ENCODE measurements around the gene GASK1A. TPM values are rescaled to one million over a fixed set of nuclear protein-coding genes. Genes with fewer than 3 reads are reported as not detected.
"Not testable (repeated sequence)": the region's sequence is repeated elsewhere in the genome, so short reads cannot be mapped to it uniquely, and the experiment has no call there.

The GASK1A gene
- total RNA-seq, 1 donor from 2014 or later = not detected

DNA sequence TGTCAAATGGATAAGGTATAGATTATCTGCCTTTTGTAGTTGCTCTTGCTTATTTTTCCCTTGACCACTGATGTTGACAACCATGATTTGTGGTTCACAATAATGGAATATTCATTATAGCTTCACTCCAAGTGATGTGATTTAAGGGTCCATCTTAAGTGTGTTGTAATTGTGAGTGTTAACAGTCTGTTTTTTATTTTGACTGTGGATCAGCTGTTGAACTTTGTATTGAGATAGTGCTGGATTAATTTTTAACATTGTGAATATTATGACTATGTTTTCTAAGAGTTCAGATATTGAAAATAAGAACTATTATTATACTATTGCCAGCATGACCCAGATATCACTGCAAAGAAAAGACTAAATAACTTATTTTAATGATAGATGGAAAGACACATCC is 8.6 kb upstream of the GASK1A start:
- no peak overlapping the region for H3K4me3 Mint-ChIP-seq (ENCODE audit: unreplicated experiment)
- no peaks in the 10 kb centered on the region for H3K4me1 Mint-ChIP-seq (ENCODE audit: unreplicated experiment)
- TF ChIP-seq, protein P1, sequence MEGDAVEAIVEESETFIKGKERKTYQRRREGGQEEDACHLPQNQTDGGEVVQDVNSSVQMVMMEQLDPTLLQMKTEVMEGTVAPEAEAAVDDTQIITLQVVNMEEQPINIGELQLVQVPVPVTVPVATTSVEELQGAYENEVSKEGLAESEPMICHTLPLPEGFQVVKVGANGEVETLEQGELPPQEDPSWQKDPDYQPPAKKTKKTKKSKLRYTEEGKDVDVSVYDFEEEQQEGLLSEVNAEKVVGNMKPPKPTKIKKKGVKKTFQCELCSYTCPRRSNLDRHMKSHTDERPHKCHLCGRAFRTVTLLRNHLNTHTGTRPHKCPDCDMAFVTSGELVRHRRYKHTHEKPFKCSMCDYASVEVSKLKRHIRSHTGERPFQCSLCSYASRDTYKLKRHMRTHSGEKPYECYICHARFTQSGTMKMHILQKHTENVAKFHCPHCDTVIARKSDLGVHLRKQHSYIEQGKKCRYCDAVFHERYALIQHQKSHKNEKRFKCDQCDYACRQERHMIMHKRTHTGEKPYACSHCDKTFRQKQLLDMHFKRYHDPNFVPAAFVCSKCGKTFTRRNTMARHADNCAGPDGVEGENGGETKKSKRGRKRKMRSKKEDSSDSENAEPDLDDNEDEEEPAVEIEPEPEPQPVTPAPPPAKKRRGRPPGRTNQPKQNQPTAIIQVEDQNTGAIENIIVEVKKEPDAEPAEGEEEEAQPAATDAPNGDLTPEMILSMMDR (IDR thresholded peaks at IDR 0.05) = no peak
- no peak for DNase-seq (ENCODE audit: extremely low spot score, unreplicated experiment)
- H3K36me3 Mint-ChIP-seq (ENCODE audit: unreplicated experiment) = no peaks in the 10 kb centered on the region
- peaks cover 15% of the 10 kb centered on the region for H3K27me3 Mint-ChIP-seq (ENCODE audit: unreplicated experiment)
- no peak overlapping the region for H3K27ac Mint-ChIP-seq (ENCODE audit: unreplicated experiment)
- H3K9me3 Mint-ChIP-seq (ENCODE audit: unreplicated experiment) = peaks cover 10% of the 10 kb centered on the region

DNA sequence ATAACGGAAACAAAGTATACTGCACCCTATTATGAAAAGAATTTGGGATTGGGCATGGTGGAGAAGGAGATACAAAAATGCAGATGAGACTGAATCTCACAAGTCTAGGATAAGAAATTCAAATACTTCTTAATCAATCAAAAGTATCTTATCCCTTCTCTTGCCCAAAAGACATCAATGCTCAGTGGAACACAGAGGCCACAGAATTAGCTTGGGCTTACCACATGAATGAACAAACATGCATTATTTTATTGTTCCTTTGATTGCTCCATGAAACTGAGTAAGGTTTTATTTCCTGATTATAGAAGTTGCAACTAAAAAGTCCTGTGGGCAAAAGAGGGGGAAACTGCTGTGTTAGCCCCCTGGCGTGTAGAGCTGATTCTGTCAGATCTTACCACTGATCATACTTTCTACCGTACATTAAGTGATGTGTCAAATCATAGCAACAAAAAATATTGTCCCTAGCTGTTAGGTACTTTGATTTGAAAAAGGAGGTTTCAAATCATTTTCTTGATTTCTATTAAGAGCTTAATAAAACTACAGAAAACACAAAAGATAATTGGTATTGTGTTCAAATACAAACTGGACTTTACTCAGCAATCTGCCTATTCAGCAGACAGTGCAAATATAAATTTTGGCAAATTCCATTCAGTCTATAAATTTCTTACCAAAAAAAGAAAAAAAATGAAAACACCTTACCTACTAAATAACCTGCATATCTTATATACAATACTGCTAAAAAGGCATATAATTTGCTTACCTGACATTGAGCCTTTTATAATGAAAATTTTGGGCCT is 7.9 kb upstream of the GASK1A start:
- TF ChIP-seq, protein P1 (IDR thresholded peaks at IDR 0.05) = no peak
- Mint-ChIP-seq H3K27ac (ENCODE audit: unreplicated experiment) (no peak overlapping the region), H3K36me3 (ENCODE audit: unreplicated experiment) (no peaks in the 10 kb centered on the region), H3K9me3 (ENCODE audit: unreplicated experiment) (peaks cover 14% of the 10 kb centered on the region), H3K27me3 (ENCODE audit: unreplicated experiment) (peaks cover 15% of the 10 kb centered on the region), H3K4me3 (ENCODE audit: unreplicated experiment) (no peak overlapping the region), H3K4me1 (ENCODE audit: unreplicated experiment) (no peaks in the 10 kb centered on the region)
- no peak for DNase-seq (ENCODE audit: extremely low spot score, unreplicated experiment)

DNA sequence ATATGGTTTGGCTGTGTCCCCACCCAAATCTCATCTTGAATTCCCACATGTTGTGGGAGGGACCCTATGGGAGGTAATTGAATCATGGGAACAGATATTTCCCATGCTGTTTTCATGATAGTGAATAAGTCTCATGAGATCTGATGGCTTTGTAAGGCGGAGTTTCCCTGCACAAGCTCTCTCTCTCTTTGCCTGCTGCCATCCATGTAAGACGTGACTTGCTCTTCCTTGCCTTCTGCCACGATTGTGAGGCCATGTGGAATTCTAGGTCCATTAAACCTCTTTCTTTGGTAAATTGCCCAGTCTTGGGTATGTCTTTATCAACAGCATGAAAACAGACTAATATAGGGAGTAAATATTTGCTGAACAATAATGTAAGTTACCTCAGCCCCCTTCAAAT is 4.2 kb upstream of the GASK1A start:
- not testable (repeated sequence) for H3K4me1 Mint-ChIP-seq (ENCODE audit: unreplicated experiment); H3K4me3 Mint-ChIP-seq (ENCODE audit: unreplicated experiment); H3K27ac Mint-ChIP-seq (ENCODE audit: unreplicated experiment); H3K36me3 Mint-ChIP-seq (ENCODE audit: unreplicated experiment); DNase-seq (ENCODE audit: extremely low spot score, unreplicated experiment)
- H3K27me3 Mint-ChIP-seq (ENCODE audit: unreplicated experiment) = peaks cover 30% of the 10 kb centered on the region
- peaks cover 18% of the 10 kb centered on the region for H3K9me3 Mint-ChIP-seq (ENCODE audit: unreplicated experiment)

DNA sequence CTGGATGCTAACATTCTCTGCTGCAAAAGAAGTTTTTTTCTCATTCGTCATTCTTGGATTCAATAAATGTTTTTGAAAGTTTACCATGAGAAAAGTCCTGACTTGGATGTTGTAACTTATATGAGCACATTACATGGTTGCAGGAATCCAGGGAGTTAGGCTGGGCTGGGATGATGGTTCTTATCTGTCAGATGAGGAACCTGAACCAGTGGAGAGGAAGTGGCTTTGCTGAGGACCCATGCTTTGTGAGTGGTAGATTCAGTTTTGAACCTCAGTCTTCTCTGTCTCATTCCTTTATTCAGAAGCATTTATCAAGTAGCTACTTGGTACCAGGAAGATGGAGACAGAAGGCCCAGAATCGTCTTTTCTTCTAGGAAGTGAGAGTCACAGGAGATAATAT is 3.7 kb upstream of the GASK1A start:
- H3K27ac Mint-ChIP-seq (ENCODE audit: unreplicated experiment) = no peak overlapping the region
- H3K36me3 Mint-ChIP-seq (ENCODE audit: unreplicated experiment) = no peaks in the 10 kb centered on the region
- H3K4me1 Mint-ChIP-seq (ENCODE audit: unreplicated experiment) = peaks cover 7% of the 10 kb centered on the region
- TF ChIP-seq, protein P1 (IDR thresholded peaks at IDR 0.05) = no peak
- H3K9me3 Mint-ChIP-seq (ENCODE audit: unreplicated experiment) = peaks cover 18% of the 10 kb centered on the region
- H3K4me3 Mint-ChIP-seq (ENCODE audit: unreplicated experiment) = no peak overlapping the region
- no peak for DNase-seq (ENCODE audit: extremely low spot score, unreplicated experiment)
- peaks cover 35% of the 10 kb centered on the region for H3K27me3 Mint-ChIP-seq (ENCODE audit: unreplicated experiment)

DNA sequence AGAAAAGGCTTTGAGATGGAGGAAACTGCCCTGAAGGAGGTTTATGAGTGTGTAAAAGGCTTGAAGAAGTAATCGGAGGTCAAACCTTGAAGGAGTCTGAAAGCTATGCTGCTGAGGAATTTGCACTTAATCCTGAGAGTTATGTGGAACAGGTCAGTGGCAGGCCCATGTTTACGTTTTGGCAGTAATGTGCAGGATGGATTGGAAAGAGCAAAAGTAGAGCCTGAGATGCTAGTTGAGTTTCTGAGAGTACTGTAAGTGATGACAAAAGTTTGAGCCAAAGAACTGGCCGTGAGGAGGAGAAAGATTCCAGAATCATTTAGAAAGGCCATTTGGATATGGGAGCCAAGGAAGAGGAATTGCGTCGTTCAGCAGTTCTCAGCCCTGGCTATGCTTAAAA is 3.2 kb upstream of the GASK1A start:
- peaks cover 35% of the 10 kb centered on the region for H3K27me3 Mint-ChIP-seq (ENCODE audit: unreplicated experiment)
- no peak overlapping the region for H3K27ac Mint-ChIP-seq (ENCODE audit: unreplicated experiment)
- H3K36me3 Mint-ChIP-seq (ENCODE audit: unreplicated experiment) = no peaks in the 10 kb centered on the region
- H3K4me1 Mint-ChIP-seq (ENCODE audit: unreplicated experiment) = peaks cover 7% of the 10 kb centered on the region
- H3K4me3 Mint-ChIP-seq (ENCODE audit: unreplicated experiment) = no peak overlapping the region
- DNase-seq (ENCODE audit: extremely low spot score, unreplicated experiment) = no peak
- peaks cover 18% of the 10 kb centered on the region for H3K9me3 Mint-ChIP-seq (ENCODE audit: unreplicated experiment)
- TF ChIP-seq, protein P1 (IDR thresholded peaks at IDR 0.05) = no peak
